Measurements from ENCODE around the gene SPSB3. TPM values are rescaled to one million over a fixed set of nuclear protein-coding genes. Genes with fewer than 3 reads are reported as not detected.

The SPSB3 gene
- total and polyA plus RNA-seq, 2 of the 4 experiments (the other 2 are of a cell fraction): 9.1 to 30.8 TPM

DNA sequence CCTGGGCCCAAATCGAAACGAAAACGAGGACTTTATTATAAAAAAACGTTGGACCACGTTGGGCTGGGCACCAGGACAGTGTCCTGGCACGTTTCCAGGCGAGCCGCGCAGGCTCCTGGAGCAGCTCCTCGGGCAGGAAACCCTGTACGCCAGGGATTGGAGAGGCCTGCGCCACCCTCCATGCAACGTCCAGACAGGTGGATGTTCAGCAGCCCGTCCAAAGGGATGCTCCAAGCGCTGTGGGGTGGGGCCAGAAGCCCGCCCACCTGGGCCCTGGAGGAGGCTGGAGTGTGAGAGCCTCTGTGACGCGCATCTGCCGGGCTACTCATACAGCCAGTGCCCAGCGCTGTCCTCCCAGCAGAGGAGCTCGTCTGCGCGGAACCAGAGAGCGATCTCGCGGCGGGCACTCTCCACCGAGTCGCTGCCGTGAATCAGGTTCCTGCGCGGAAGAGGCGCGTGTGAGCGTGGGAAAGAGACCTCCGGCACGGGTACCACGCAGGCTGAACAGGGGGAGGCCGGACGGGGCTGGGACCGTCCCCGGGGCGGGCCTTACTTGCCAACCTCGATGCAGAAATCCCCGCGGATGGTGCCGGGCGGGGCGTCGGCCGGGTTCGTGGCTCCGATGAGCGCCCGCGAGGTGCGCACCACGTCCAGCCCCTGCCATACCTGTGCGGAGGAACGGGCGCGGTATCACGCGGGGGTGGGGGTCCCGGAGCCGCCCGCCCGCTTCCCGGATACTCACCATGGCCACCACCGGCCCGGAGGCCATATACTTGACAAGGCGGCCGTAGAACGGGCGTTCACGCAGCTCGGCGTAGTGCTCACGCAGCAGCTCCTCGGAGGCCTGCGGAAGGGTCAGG, 11.8 kb downstream of the SPSB3 start:
- Histone ChIP-seq H3K4me3 (ENCODE audit: insufficient read depth, low read depth, low read length) (peak overlapping the region; percentile 93), H3K9me3 (ENCODE audit: control insufficient read depth, insufficient read depth, low read length) (no peaks in the 10 kb centered on the region), H2BK120ac (ENCODE audit: low read depth, low read length) (no peak overlapping the region), H2AFZ (replicated peaks; ENCODE audit: low read length, poor library complexity) (peak overlapping the region; percentile 64), H3K36me3 (ENCODE audit: control insufficient read depth, insufficient read depth, low read length) (peaks cover 40% of the 10 kb centered on the region), H4K91ac (ENCODE audit: insufficient read depth, low read depth, low read length) (no peak overlapping the region), H2BK15ac (ENCODE audit: low read depth, low read length) (no peak overlapping the region), H2AK5ac (ENCODE audit: low read depth, low read length) (no peak overlapping the region), H2BK5ac (ENCODE audit: low read depth, low read length, poor library complexity, severe bottlenecking) (no peak overlapping the region), H2AK9ac (replicated peaks; ENCODE audit: low read depth, low read length, poor library complexity) (peak overlapping the region; percentile 13), H2BK20ac (ENCODE audit: low read depth, low read length) (no peak overlapping the region), H3K9ac (ENCODE audit: low read depth, low read length) (peak overlapping the region; percentile 72), H3K4ac (ENCODE audit: low read depth, low read length) (no peak overlapping the region; the same call in 1 of the 2 replicates), H3K23ac (ENCODE audit: low read depth, low read length) (no peak overlapping the region), H3K27ac (ENCODE audit: insufficient read depth, low read length) (peak overlapping the region; percentile 68; the same call in 1 of the 2 replicates), H3K4me1 (ENCODE audit: control insufficient read depth, insufficient read depth, low read length) (peaks cover 13% of the 10 kb centered on the region), H4K8ac (ENCODE audit: low read depth in 2 of 2, low read length in 2 of 2) (peak overlapping the region in 1 of 2 experiments; percentile 50; a peak in 2 of 4 replicates), H3K9me1 (ENCODE audit: insufficient read depth, low read length) (0 out of 2 replicates have a peak, but pooled peaks cover 3% of the 10 kb centered on the region), H4K5ac (ENCODE audit: low read depth, low read length) (no peak overlapping the region), H4K20me1 (ENCODE audit: insufficient read depth, low read length) (peaks cover 28% of the 10 kb centered on the region), H3K79me1 (ENCODE audit: low read depth in 1 of 2, low read length in 2 of 2) (peaks cover 12 to 49% of the 10 kb centered on the region in 2 experiments), H3K27me3 (ENCODE audit: control insufficient read depth, insufficient read depth, low read length) (no peaks in the 10 kb centered on the region), H3K18ac (ENCODE audit: low read depth, low read length) (no peak overlapping the region), H3K56ac (ENCODE audit: extremely low read depth, insufficient read depth, low read length) (no peak overlapping the region), H3K4me2 (ENCODE audit: low read depth, low read length) (peak overlapping the region; percentile 85), H3K14ac (replicated peaks; ENCODE audit: low read depth, low read length) (no peak overlapping the region)
- peak; percentile 5 for ATAC-seq (ENCODE audit: low read depth)
- POLR2A ChIA-PET (ENCODE audit: unreplicated experiment): no interaction called here
- in situ Hi-C loops (cut with MboI; ENCODE audit: low sequenced_read_pairs): no loop called here
- intact Hi-C loops (cut with micrococcal nuclease): no loop called here
- TF ChIP-seq BHLHE40 (IDR thresholded peaks at IDR 0.05; ENCODE audit: low read depth, low read length) (0 out of 2 replicates have a peak, but pooled peaks have one; percentile 6), RFX5 (IDR thresholded peaks at IDR 0.05; ENCODE audit: low read depth, low read length) (no peak)
- TSS peak; percentile 81 for BruUV-seq (replicated peaks)
- 31% methylated on average over 54 of the region's 81 CpGs; no CpG with 5 or more reads in 1 of the 2 experiments for WGBS, 2 experiments (ENCODE audit: extremely low coverage in 2 of 2, insufficient read length in 1 of 2)
- dilution Hi-C loops (cut with HindIII; ENCODE audit: low sequenced_read_pairs, unreplicated experiment): no loop called here
- CTCF ChIA-PET: no interaction called here
- peak; percentile 47 for DNase-seq

Measured in IMR-90 (cell line).